Kidney epithelial cell (primary cell): ENCODE measurements around the gene RPUSD2. TPM values are rescaled to one million over a fixed set of nuclear protein-coding genes. Genes with fewer than 3 reads are reported as not detected.

Source experiments
- DNase-seq: peaks from one replicate; pipeline ENCODE4 v3.0.0-alpha.2; 2010; ENCODE audit warnings: low read depth
- H3K27me3 ChIP-seq: 2 replicates; pipeline ENCODE4 v1.6.0; 2011; ENCODE audit warnings: low read length; ENCODE audit not compliant: control insufficient read depth, insufficient read depth
- H3K36me3 ChIP-seq: 2 replicates; pipeline ENCODE4 v1.5.1; 2011; ENCODE audit warnings: low read length; ENCODE audit not compliant: control insufficient read depth, insufficient read depth
- H3K4me3 ChIP-seq: 2 replicates; pipeline ENCODE4 v1.5.1; 2011; ENCODE audit warnings: low read depth, mild to moderate bottlenecking, control low read depth, low read length
- CTCF ChIP-seq: IDR thresholded peaks from 2 replicates; pipeline ENCODE4 v1.5.1; 2011; ENCODE audit warnings: mild to moderate bottlenecking, moderate library complexity, low read length, control low read depth, inconsistent platforms; ENCODE audit not compliant: insufficient read depth, poor library complexity, severe bottlenecking
- total RNA-seq: library from RNA; depleted of rRNA; stranded (reverse); fragments of >200 nt; gene quantifications from 2 replicates; pipeline ENCODE4 v1.2.3, GENCODE V29; 2015

Gene RPUSD2
- total RNA-seq, 1 donor from 2014 or later = 18.1 TPM

GRCh38 chr15:40613080-40613479, 44.0 kb downstream of the RPUSD2 start:
- DNase-seq = no peak
- no peak for TF ChIP-seq CTCF
- Histone ChIP-seq H3K36me3 (no peaks in the 10 kb centered on the region), H3K27me3 (no peaks in the 10 kb centered on the region), H3K4me3 (no peak overlapping the region)

GRCh38 chr15:40618023-40618422, 48.9 kb downstream of the RPUSD2 start:
- TF ChIP-seq CTCF = no peak
- Histone ChIP-seq H3K27me3 (no peaks in the 10 kb centered on the region), H3K36me3 (no peaks in the 10 kb centered on the region), H3K4me3 (no peak overlapping the region)
- no peak for DNase-seq

GRCh38 chr15:40618906-40619305, 49.8 kb downstream of the RPUSD2 start:
- no peak for TF ChIP-seq CTCF
- Histone ChIP-seq H3K4me3 (no peak overlapping the region), H3K27me3 (no peaks in the 10 kb centered on the region), H3K36me3 (no peaks in the 10 kb centered on the region)
- DNase-seq = no peak

GRCh38 chr15:40623361-40623760, 54.3 kb downstream of the RPUSD2 start:
- no peaks in the 10 kb centered on the region for H3K27me3 ChIP-seq
- TF ChIP-seq CTCF = no peak
- H3K36me3 ChIP-seq = no peaks in the 10 kb centered on the region
- H3K4me3 ChIP-seq = no peak overlapping the region
- no peak for DNase-seq

Other genes starting within 250 kb of the RPUSD2 start
- 14.9 and 16.8 TPM in 2 replicates for gene INAFM2, start 245.6 kb upstream of the RPUSD2 start, total RNA-seq
- 13.6 and 20.3 TPM in 2 replicates for gene CCDC9B, start 228.4 kb upstream of the RPUSD2 start, total RNA-seq
- gene PHGR1, start 218.3 kb upstream of the RPUSD2 start, total RNA-seq = not detected in 2 replicates
- gene DISP2, start 211.1 kb upstream of the RPUSD2 start, total RNA-seq = 2.2 and 3.2 TPM in 2 replicates
- 23.2 and 30.0 TPM in 2 replicates for gene KNSTRN, start 186.6 kb upstream of the RPUSD2 start, total RNA-seq
- 41.1 and 46.8 TPM in 2 replicates for gene IVD, start 163.5 kb upstream of the RPUSD2 start, total RNA-seq
- 15.2 and 15.7 TPM in 2 replicates for gene BAHD1, start 128.3 kb upstream of the RPUSD2 start, total RNA-seq
- gene CHST14, start 98.3 kb upstream of the RPUSD2 start, total RNA-seq = 24.2 and 25.8 TPM in 2 replicates
- 23.5 and 39.0 TPM in 2 replicates for gene CCDC32, start 4.3 kb upstream of the RPUSD2 start, total RNA-seq
- gene KNL1, start 24.9 kb downstream of the RPUSD2 start, total RNA-seq = 3.2 and 3.8 TPM in 2 replicates
- gene RAD51, start 125.9 kb downstream of the RPUSD2 start, total RNA-seq = 1.3 and 2.7 TPM in 2 replicates
- gene RMDN3, start 186.0 kb downstream of the RPUSD2 start, total RNA-seq = 26.5 and 33.5 TPM in 2 replicates
- 13.2 and 24.9 TPM in 2 replicates for gene GCHFR, start 194.8 kb downstream of the RPUSD2 start, total RNA-seq
- 1.2 and 1.4 TPM in 2 replicates for gene C15orf62, start 200.7 kb downstream of the RPUSD2 start, total RNA-seq
- gene ZFYVE19, start 237.8 kb downstream of the RPUSD2 start, total RNA-seq = 21.8 and 34.7 TPM in 2 replicates
- gene DNAJC17, start 238.2 kb downstream of the RPUSD2 start, total RNA-seq = 20.0 and 59.2 TPM in 2 replicates